GDM1 (cell line): Measurements from ENCODE around the gene ARPC3.
"Not testable (repeated sequence)": the region's sequence is repeated elsewhere in the genome, so short reads cannot be mapped to it uniquely, and the experiment has no call there.

Source experiments
- DNase-seq: peaks from one replicate; lab custom pipeline; 2025; lab: John Stamatoyannopoulos, UW

ARPC3 gene

GRCh38 chr12:110417113-110417512 lies 33.0 kb downstream of the ARPC3 start:
- DNase-seq: not testable (repeated sequence)

GRCh38 chr12:110410086-110410485 lies 40.1 kb downstream of the ARPC3 start:
- DNase-seq: not testable (repeated sequence)

- DNase-seq: not testable (repeated sequence)
Measured at GRCh38 chr12:110405126-110405662, 44.9 kb downstream of the ARPC3 start.

- peak; percentile 46 for DNase-seq
Measured at GRCh38 chr12:110403976-110404682, 46.0 kb downstream of the ARPC3 start.

GRCh38 chr12:110403146-110403975 lies 46.8 kb downstream of the ARPC3 start, which contains the start of gene ANAPC7:
Gene ANAPC7 (minus strand): TSS chr12:110403708. CDS start chr12:110403627, 81 bp downstream.
- DNase-seq: peak; percentile 77
